Fibroblast of mammary gland (primary cell): Measurements from ENCODE around the gene GNAT1.

ENCODE experiments used
- DNase-seq: peaks from one replicate; pipeline ENCODE4 v3.0.0-alpha.2; 2010; ENCODE audit warnings: low read depth
- H3K4me3 ChIP-seq: 2 replicates; pipeline ENCODE4 v1.5.1; 2011; ENCODE audit warnings: low read depth, mild to moderate bottlenecking, low read length, moderate library complexity; ENCODE audit not compliant: control insufficient read depth
- CTCF ChIP-seq: conservative IDR thresholded peaks from 2 replicates; pipeline ENCODE4 v1.5.1; 2011; ENCODE audit warnings: low read depth, low read length, inconsistent platforms; ENCODE audit not compliant: control insufficient read depth, insufficient read depth

Gene GNAT1

GRCh38 chr3:50193286-50193685, 1.9 kb downstream of the GNAT1 start:
- DNase-seq: no peak
- no peak overlapping the region for H3K4me3 ChIP-seq
- no peak for TF ChIP-seq CTCF

DNA sequence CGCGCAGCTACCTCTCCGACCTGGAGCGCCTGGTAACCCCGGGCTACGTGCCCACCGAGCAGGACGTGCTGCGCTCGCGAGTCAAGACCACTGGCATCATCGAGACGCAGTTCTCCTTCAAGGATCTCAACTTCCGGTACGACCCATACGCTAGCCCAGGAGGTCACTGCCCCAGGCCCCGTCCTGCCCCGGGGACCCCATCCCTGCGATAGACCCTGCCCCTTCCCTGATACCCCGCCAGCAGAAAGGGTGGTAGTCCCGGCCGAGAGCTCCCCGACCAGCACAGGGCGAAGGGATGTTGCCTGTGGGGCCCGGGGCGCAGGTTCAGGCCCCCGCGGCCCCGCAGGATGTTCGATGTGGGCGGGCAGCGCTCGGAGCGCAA, 2.3 kb downstream of the GNAT1 start:
- H3K4me3 ChIP-seq: no peak overlapping the region
- DNase-seq: no peak
- TF ChIP-seq CTCF: no peak

- peak; percentile 59 for TF ChIP-seq CTCF
- H3K4me3 ChIP-seq: no peak overlapping the region
- DNase-seq: peak; percentile 52
Observed at GRCh38 chr3:50194128-50194902, 2.9 kb downstream of the GNAT1 start.

GRCh38 chr3:50194903-50195500, 3.6 kb downstream of the GNAT1 start:
- TF ChIP-seq CTCF: no peak
- no peak for DNase-seq
- H3K4me3 ChIP-seq: no peak overlapping the region

DNA sequence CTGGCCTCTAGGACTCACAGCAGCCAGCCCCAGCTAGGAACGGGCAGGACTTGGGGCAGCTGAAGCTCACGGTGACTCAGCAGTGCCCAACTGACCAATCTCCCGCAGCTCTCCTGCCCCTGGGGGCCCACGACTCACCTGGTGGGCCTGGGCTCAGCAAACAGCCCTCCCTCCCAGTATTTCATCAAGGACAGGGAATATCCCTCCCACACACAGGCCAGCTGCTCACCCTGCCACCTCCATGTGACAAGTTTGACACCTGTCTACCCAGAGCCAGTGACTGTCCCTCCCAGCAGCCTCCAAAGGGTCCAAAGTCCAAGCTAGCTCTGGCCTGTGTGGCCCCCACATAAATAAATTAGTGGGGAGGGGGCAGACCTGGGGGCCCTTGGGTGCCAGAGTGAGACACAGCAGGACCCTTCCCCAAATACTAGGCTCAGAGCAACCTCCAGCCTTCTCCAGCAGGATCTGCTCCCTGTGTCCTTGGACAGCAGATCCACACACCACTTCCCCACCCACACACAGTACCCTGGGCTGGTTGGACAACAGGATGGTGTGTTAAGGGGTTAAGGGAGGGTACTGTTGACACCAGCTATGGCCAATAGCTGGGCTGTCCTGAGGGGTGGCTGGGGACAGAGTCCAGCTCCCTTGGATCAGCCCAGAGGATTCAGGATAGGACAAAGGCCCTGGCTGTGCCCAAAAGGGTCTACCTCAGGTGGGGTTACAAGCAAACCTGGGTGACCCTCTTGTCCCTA, 4.3 kb downstream of the GNAT1 start:
- no peak for TF ChIP-seq CTCF
- no peak overlapping the region for H3K4me3 ChIP-seq
- peak; percentile 34 for DNase-seq

DNA sequence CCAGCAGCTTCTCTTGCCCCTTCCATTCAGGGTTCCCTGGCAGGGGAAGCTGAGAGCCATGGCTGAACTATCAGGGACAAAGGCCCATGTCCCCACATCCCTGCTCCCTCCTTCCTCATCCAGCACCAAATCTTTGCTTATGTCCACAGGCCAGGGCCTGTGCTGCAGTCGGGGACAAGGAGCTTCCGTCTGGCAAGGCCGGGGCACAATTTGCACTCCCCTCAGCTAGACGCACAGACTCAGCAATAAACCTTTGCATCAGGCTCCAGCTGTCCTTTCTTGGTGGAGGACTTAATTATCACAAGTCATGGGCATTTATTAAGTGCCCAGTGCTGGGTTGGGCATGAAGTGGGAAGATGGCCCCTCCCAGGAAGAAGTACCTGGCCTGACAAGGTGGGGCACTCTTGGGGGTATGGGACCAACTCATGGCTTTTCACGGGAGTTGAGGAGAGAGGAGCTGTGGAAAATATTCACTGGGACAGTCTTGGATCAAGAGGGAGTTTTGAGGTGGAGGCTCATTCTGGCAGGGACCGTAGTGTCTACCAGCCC, 4.9 kb downstream of the GNAT1 start:
- H3K4me3 ChIP-seq: no peak overlapping the region
- no peak for DNase-seq
- no peak for TF ChIP-seq CTCF
